GM12892 (cell line): Measurements from ENCODE around the gene ST3GAL3.

Experiments
- POLR2A ChIP-seq: IDR thresholded peaks from 2 replicates; pipeline ENCODE4 v1.6.1; 2011; ENCODE audit warnings: low read depth, low read length, control low read depth
- POLR2AphosphoS5 ChIP-seq: IDR thresholded peaks from 2 replicates; pipeline ENCODE4 v1.6.1; 2011; ENCODE audit warnings: low read depth, low read length, control low read depth

- no peak for TF ChIP-seq POLR2A
- no peak for TF ChIP-seq POLR2AphosphoS5
These were observed 228.5 kb downstream of the ST3GAL3 start for GRCh38 chr1:43935711-43936427.
